Measurements from ENCODE around the gene SHISAL2A. TPM values are rescaled to one million over a fixed set of nuclear protein-coding genes. Genes with fewer than 3 reads are reported as not detected.

The SHISAL2A gene
- total RNA-seq, 2 experiments from 2014 or later = 25.9 to 28.4 TPM

DNA sequence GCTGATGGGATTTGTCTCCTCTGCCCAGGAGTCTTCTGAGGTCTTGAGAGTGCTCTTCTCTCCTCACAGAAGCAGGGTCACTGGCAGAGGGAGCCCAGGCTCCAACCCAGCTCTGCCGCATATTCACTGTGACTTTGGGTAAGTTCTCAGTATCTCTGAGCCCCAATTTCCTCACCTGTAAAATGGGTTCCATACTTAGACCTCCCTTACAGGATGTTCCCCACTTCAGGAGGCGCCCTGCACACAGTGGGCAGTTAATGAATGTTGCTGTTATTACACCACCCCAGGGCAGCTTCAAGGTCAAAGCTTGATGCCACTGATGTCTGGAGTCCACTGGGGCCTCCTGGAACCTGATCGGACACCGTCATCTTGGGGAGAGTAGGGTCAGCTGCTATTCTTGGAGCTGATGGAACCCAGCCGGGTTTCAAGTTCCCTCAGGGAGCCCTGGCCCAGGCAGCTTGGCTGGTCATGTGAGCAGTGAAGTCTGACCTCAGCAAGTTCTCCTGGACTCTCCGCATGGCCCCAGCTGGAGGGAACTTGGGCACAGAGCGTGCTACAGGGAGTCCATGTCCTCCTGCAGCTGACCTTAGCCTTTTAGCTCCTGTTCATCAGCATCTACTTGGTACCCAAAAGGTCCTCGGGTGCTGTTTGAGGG, 43.4 kb downstream of the SHISAL2A start:
- H3K4me3 ChIP-seq (ENCODE audit: low read length) = no peak overlapping the region
- ATAC-seq (ENCODE audit: poor library complexity) = no peak
- CTCF ChIA-PET = no interaction called here
- no peaks in the 10 kb centered on the region for H3K27me3 ChIP-seq (ENCODE audit: control insufficient read depth in 1 of 2, insufficient read depth in 2 of 2, low read length in 2 of 2)
- no peaks in the 10 kb centered on the region for H3K9me3 Mint-ChIP-seq
- TF ChIP-seq CTCF (IDR thresholded peaks at IDR 0.05) = no peak
- H3K27ac ChIP-seq (ENCODE audit: low read depth in 1 of 2, low read length in 2 of 2) = no peak overlapping the region
- H3K4me3 Mint-ChIP-seq = no peak overlapping the region
- intact Hi-C loops (cut with DNase I, micrococcal nuclease) = no loop called here
- peaks cover 27% of the 10 kb centered on the region for H3K36me3 ChIP-seq (ENCODE audit: insufficient read depth, low read length)
- no peak overlapping the region for H3K27ac Mint-ChIP-seq
- POLR2A ChIA-PET = no interaction called here
- H3K4me1 Mint-ChIP-seq (ENCODE audit: low read depth) = no peaks in the 10 kb centered on the region
- no peaks in the 10 kb centered on the region for H3K27me3 Mint-ChIP-seq
- no peak for DNase-seq
- H3K4me1 ChIP-seq (ENCODE audit: insufficient read depth, low read length) = peaks cover 8% of the 10 kb centered on the region
- peaks cover 40% of the 10 kb centered on the region for H3K36me3 Mint-ChIP-seq (ENCODE audit: low read depth)
- no peaks in the 10 kb centered on the region for H3K9me3 ChIP-seq (ENCODE audit: control insufficient read depth in 1 of 2, insufficient read depth in 1 of 2, low read length in 2 of 2)

DNA sequence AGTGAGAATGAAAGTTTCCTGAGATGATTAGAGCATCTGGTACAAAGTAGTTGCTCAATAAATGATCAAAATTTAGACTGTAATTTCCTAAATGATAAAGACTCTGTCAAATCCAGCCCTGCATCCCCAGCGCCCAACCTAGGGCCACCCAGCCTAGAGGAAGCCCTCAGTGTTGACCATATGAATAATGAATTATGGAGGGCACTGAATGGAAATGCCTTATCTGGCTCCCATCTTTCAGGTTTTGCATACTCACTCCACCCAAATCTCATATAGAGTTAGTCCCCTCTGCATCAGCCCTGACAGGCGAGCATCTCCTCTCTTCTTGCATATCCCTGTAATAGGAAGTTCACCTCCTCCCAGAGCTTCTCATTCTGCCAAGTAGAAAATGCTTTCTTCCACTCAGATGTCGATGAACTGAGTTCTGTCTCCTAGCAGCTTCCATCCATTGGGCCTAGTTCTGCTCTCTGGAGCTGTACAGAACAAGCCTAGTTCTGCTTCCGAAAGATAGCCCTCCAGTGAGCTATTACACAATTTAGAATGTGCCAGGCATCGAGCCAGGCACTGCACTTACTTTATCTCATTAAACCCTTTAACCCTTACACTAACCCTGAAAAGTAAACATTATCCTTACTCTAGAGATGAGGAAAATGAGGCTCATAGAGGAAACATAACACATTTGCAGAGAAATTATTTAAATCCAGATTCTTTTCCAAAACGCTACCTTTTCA, 44.3 kb downstream of the SHISAL2A start:
- Histone ChIP-seq H3K9me3 (ENCODE audit: control insufficient read depth in 1 of 2, insufficient read depth in 1 of 2, low read length in 2 of 2) (no peaks in the 10 kb centered on the region), H3K4me3 (ENCODE audit: low read length) (no peak overlapping the region), H3K27ac (ENCODE audit: low read depth in 1 of 2, low read length in 2 of 2) (no peak overlapping the region), H3K4me1 (ENCODE audit: insufficient read depth, low read length) (peaks cover 8% of the 10 kb centered on the region), H3K36me3 (ENCODE audit: insufficient read depth, low read length) (peaks cover 26% of the 10 kb centered on the region), H3K27me3 (ENCODE audit: control insufficient read depth in 1 of 2, insufficient read depth in 2 of 2, low read length in 2 of 2) (no peaks in the 10 kb centered on the region)
- POLR2A ChIA-PET = no interaction called here
- intact Hi-C loops (cut with DNase I, micrococcal nuclease) = no loop called here
- Mint-ChIP-seq H3K4me1 (ENCODE audit: low read depth) (no peaks in the 10 kb centered on the region), H3K9me3 (no peaks in the 10 kb centered on the region), H3K27ac (no peak overlapping the region), H3K27me3 (no peaks in the 10 kb centered on the region), H3K36me3 (ENCODE audit: low read depth) (peaks cover 36% of the 10 kb centered on the region), H3K4me3 (no peak overlapping the region)
- no peak for TF ChIP-seq CTCF (IDR thresholded peaks at IDR 0.05)
- CTCF ChIA-PET = no interaction called here
- no peak for ATAC-seq (ENCODE audit: poor library complexity)
- DNase-seq = no peak

DNA sequence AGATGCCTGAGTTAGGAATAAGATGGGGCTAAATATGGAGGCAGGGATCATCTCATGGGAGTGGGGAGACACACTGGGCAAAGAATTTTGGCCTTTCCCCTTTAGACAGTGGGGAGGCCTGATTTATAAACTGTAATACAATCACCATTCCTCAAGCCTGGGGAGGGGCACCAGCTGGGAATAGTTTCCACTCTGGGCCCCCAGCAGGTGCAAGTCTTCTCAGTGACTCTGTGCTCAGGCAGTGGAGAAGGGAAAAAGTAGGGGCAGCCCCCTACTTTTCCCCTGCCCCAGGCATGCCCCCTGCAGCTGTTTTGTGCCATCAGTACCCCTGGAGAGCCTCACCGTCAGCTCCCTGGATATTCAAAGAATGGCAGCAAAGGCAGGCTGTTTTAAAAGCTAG, 46.1 kb downstream of the SHISAL2A start:
- Mint-ChIP-seq H3K27me3 (no peaks in the 10 kb centered on the region), H3K9me3 (no peaks in the 10 kb centered on the region), H3K4me1 (ENCODE audit: low read depth) (no peaks in the 10 kb centered on the region), H3K4me3 (no peak overlapping the region), H3K27ac (no peak overlapping the region), H3K36me3 (ENCODE audit: low read depth) (peaks cover 33% of the 10 kb centered on the region)
- ChIA-PET POLR2A (no interaction called here), CTCF (no interaction called here)
- Histone ChIP-seq H3K36me3 (ENCODE audit: insufficient read depth, low read length) (peaks cover 16% of the 10 kb centered on the region), H3K4me3 (ENCODE audit: low read length) (no peak overlapping the region), H3K4me1 (ENCODE audit: insufficient read depth, low read length) (peaks cover 8% of the 10 kb centered on the region), H3K27me3 (ENCODE audit: control insufficient read depth in 1 of 2, insufficient read depth in 2 of 2, low read length in 2 of 2) (no peaks in the 10 kb centered on the region), H3K27ac (ENCODE audit: low read depth in 1 of 2, low read length in 2 of 2) (no peak overlapping the region), H3K9me3 (ENCODE audit: control insufficient read depth in 1 of 2, insufficient read depth in 1 of 2, low read length in 2 of 2) (no peaks in the 10 kb centered on the region)
- intact Hi-C loops (cut with DNase I, micrococcal nuclease) = no loop called here
- ATAC-seq (ENCODE audit: poor library complexity) = no peak
- no peak for TF ChIP-seq CTCF (IDR thresholded peaks at IDR 0.05)
- no peak for DNase-seq
